Esophagus muscularis mucosa (tissue), 4 donors: ENCODE measurements around the gene RAB3GAP2.

Experiments
- EP300 ChIP-seq: sonication (generic); formaldehyde crosslinking; IDR thresholded peaks from one replicate; pipeline ENCODE4 v1.6.1; 2017; ENCODE audit warnings: antibody characterized with exemption
- POLR2AphosphoS5 ChIP-seq, 2 donors: sonication (generic); formaldehyde crosslinking; IDR thresholded peaks; one replicate each; pipeline ENCODE4 v1.6.1; 2017; ENCODE audit warnings: antibody characterized with exemption in 2 of 2
- TF ChIP-seq, protein P1 (sequence below), 3 experiments: fragments of 200-600 bp in 2 of 3; fragments of 450-650 bp in 1 of 3; sonication (generic) in 2 of 3; IDR thresholded peaks; one replicate each; pipeline ENCODE4 v1.5.1; 2017 to 2019; ENCODE audit warnings: antibody characterized with exemption in 3 of 3, mild to moderate bottlenecking in 2 of 3, moderate library complexity in 1 of 3

DNA sequence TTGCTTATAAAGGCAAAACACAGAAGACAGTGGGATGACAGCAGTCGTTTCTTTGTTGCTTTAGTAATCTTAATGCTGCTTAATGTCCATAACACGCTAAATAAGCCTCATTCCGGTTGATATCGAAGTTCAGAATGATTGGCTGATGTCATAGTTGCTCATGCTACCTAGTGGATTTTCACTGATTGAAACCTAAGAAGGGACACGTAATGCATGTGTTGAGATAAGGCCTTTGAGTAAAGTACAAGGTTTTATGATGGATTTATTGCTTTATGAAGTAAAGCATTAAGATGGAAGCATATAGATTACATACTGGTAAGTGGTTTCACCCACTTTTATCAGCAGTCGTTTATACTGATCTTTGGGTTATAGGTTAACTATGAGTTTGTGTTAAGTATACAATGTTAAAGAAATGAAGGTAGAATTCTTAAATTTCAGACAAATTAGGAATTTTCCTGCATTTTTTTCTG is 153.2 kb downstream of the RAB3GAP2 start:
- TF ChIP-seq POLR2AphosphoS5 (IDR thresholded peaks at IDR 0.05), result no peak
- TF ChIP-seq, protein P1, sequence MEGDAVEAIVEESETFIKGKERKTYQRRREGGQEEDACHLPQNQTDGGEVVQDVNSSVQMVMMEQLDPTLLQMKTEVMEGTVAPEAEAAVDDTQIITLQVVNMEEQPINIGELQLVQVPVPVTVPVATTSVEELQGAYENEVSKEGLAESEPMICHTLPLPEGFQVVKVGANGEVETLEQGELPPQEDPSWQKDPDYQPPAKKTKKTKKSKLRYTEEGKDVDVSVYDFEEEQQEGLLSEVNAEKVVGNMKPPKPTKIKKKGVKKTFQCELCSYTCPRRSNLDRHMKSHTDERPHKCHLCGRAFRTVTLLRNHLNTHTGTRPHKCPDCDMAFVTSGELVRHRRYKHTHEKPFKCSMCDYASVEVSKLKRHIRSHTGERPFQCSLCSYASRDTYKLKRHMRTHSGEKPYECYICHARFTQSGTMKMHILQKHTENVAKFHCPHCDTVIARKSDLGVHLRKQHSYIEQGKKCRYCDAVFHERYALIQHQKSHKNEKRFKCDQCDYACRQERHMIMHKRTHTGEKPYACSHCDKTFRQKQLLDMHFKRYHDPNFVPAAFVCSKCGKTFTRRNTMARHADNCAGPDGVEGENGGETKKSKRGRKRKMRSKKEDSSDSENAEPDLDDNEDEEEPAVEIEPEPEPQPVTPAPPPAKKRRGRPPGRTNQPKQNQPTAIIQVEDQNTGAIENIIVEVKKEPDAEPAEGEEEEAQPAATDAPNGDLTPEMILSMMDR (IDR thresholded peaks at IDR 0.05), result no peak
- TF ChIP-seq EP300, result no peak
